Hepatocyte (in vitro differentiated cells): Measurements from ENCODE around the gene PKP4. TPM values are rescaled to one million over a fixed set of nuclear protein-coding genes. Genes with fewer than 3 reads are reported as not detected.
A peak's percentile ranks its signal among the peaks of the same experiment; 100 is the strongest.

Source experiments
- DNase-seq: peaks from one replicate; pipeline ENCODE4 v3.0.0-alpha.2; 2016; ENCODE audit warnings: low spot score
- H2AFZ ChIP-seq: fragments of 200-600 bp; sonication (generic); 2 replicates; pipeline ENCODE4 v1.6.0; 2016; ENCODE audit warnings: antibody characterized with exemption, mild to moderate bottlenecking
- H3K27ac ChIP-seq: fragments of 200-600 bp; sonication (generic); 2 replicates; pipeline ENCODE4 v1.5.1; 2016; ENCODE audit warnings: mild to moderate bottlenecking
- H3K27me3 ChIP-seq: fragments of 200-600 bp; sonication (generic); 2 replicates; pipeline ENCODE4 v1.6.1; 2016
- H3K36me3 ChIP-seq: fragments of 200-600 bp; sonication (generic); replicated peaks from 2 replicates; pipeline ENCODE4 v1.5.1; 2016; ENCODE audit warnings: low read depth; ENCODE audit not compliant: insufficient read depth
- H3K4me1 ChIP-seq: fragments of 200-600 bp; sonication (generic); 2 replicates; pipeline ENCODE4 v1.5.1; 2016; ENCODE audit warnings: mild to moderate bottlenecking, moderate library complexity; ENCODE audit not compliant: insufficient read depth
- H3K4me2 ChIP-seq: fragments of 200-600 bp; sonication (generic); 2 replicates; pipeline ENCODE4 v1.6.0; 2016
- H3K4me3 ChIP-seq: fragments of 200-600 bp; sonication (generic); 2 replicates; pipeline ENCODE4 v1.5.1; 2016; ENCODE audit warnings: mild to moderate bottlenecking
- H3K79me2 ChIP-seq: fragments of 200-600 bp; sonication (generic); 2 replicates; pipeline ENCODE4 v1.6.0; 2017; ENCODE audit warnings: mild to moderate bottlenecking
- H3K9me2 ChIP-seq: fragments of 200-600 bp; sonication (generic); replicated peaks from 2 replicates; pipeline ENCODE4 v1.6.0; 2017; ENCODE audit warnings: mild to moderate bottlenecking; ENCODE audit not compliant: insufficient read depth
- H3K9me3 ChIP-seq: fragments of 200-600 bp; sonication (generic); 2 replicates; pipeline ENCODE4 v1.5.1; 2016; ENCODE audit warnings: low read depth, mild to moderate bottlenecking
- H4K20me1 ChIP-seq: fragments of 200-600 bp; sonication (generic); 2 replicates; pipeline ENCODE4 v1.6.0; 2016; ENCODE audit warnings: mild to moderate bottlenecking; ENCODE audit not compliant: insufficient read depth, poor library complexity, severe bottlenecking
- EZH2 ChIP-seq: fragments of 200-600 bp; sonication (generic); IDR thresholded peaks from 2 replicates; pipeline ENCODE4 v1.6.1; 2016; ENCODE audit warnings: antibody characterized with exemption, mild to moderate bottlenecking, borderline replicate concordance
- EZH2phosphoT487 ChIP-seq: fragments of 200-600 bp; sonication (generic); IDR thresholded peaks from one replicate; pipeline ENCODE4 v1.6.1; 2018; ENCODE audit warnings: antibody characterized with exemption, mild to moderate bottlenecking, low read depth, moderate library complexity; ENCODE audit not compliant: unreplicated experiment, severe bottlenecking
- WGBS: methylation state at CpG from one replicate; pipeline ENCODE4 v1.1.6; 2016; ENCODE audit warnings: low lambda C conversion rate; ENCODE audit errors: missing lambda C conversion rate; 5-methylcytosine and 5-hydroxymethylcytosine counted together
- polyA plus RNA-seq: library from polyadenylated mRNA; unstranded; fragments of >200 nt; fragmentation: Nextera tagmentation; extraction: Ambion mirVana; gene quantifications from 2 replicates; pipeline ENCODE4 v1.2.1, GENCODE V29; 2016
- total RNA-seq: library from RNA; depleted of rRNA; stranded (reverse); fragments of >200 nt; gene quantifications from 2 replicates; pipeline ENCODE4 v1.2.3, GENCODE V29; 2014
- TF ChIP-seq, protein P1 (sequence below): fragments of 200-600 bp; sonication (generic); IDR thresholded peaks from 2 replicates; pipeline ENCODE4 v1.5.1; 2016; ENCODE audit warnings: antibody characterized with exemption, mild to moderate bottlenecking; ENCODE audit not compliant: poor library complexity

Gene PKP4
- total and polyA plus RNA-seq, 2 experiments from 2014 or later = 10.6 to 32.2 TPM

DNA sequence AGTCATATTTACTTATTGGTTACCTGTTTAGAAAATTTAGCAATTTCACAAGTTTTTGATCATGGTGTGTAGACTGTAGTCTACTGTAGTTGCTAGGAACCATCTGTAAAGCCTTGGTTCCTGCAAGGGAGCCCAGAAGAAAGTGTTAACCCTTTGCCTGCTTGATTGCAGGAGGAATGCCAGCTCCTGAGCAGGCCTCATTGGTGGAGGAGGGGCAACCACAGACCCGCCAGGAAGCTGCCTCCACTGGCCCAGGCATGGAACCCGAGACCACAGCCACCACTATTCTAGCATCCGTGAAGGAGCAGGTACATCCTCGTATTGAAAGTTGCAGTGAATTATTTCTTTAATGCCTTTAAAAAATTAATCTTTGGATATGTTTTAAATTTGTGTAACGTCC lies 76.3 kb downstream of the PKP4 start:
- TF ChIP-seq EZH2phosphoT487 = no peak
- TF ChIP-seq EZH2 = no peak
- TF ChIP-seq, protein P1, sequence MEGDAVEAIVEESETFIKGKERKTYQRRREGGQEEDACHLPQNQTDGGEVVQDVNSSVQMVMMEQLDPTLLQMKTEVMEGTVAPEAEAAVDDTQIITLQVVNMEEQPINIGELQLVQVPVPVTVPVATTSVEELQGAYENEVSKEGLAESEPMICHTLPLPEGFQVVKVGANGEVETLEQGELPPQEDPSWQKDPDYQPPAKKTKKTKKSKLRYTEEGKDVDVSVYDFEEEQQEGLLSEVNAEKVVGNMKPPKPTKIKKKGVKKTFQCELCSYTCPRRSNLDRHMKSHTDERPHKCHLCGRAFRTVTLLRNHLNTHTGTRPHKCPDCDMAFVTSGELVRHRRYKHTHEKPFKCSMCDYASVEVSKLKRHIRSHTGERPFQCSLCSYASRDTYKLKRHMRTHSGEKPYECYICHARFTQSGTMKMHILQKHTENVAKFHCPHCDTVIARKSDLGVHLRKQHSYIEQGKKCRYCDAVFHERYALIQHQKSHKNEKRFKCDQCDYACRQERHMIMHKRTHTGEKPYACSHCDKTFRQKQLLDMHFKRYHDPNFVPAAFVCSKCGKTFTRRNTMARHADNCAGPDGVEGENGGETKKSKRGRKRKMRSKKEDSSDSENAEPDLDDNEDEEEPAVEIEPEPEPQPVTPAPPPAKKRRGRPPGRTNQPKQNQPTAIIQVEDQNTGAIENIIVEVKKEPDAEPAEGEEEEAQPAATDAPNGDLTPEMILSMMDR = no peak
- H3K27ac ChIP-seq = no peak overlapping the region
- no peak overlapping the region for H2AFZ ChIP-seq
- H4K20me1 ChIP-seq = no peaks in the 10 kb centered on the region
- no peaks in the 10 kb centered on the region for H3K4me1 ChIP-seq
- no peaks in the 10 kb centered on the region for H3K9me2 ChIP-seq
- H3K27me3 ChIP-seq = no peaks in the 10 kb centered on the region
- no peak overlapping the region for H3K4me2 ChIP-seq
- H3K4me3 ChIP-seq = no peak overlapping the region
- peaks cover 2% of the 10 kb centered on the region for H3K79me2 ChIP-seq
- no peaks in the 10 kb centered on the region for H3K9me3 ChIP-seq
- WGBS = 94% methylated on average over 5 of the region's 5 CpGs
- no peak for DNase-seq
- H3K36me3 ChIP-seq = no peaks in the 10 kb centered on the region

DNA sequence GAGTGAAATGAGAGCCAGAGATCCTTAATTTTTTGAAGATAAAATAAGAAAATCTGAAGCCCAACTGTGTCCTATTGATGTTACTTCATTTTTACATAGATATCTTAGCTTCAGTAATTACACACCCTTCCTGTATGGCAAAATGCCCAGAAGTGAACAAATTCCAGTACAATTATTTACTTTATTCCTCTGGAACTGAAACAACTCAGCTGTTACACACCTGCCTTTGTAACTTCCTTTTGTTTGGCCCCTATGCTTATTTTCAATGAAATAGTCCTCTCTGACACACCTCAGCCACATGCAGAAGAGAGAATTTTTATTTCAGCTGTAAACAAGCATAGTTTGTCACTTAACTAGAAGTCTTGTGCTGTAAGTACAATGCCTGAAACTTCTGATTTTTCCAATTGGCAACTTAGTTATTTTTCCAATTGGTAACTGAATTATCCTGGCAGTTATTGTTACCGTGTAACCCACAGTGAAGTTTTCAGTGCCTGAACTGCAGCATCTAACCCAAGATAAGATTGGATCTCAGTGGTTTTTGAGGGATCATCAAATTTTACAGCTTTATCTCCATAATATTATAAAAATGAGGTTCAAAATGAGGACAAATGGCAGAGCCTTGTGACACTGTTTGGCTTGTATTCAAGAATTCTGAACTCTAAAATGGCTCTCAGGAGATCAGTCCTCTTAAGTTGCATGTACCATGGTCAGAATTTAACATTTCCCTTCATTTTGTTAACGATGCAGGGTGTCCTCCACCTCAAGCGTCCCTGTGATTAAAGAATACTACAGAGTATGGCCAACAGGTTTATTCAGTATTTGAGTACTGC lies 82.6 kb downstream of the PKP4 start:
- H2AFZ ChIP-seq = no peak overlapping the region
- peak overlapping the region; percentile 31 for H3K27ac ChIP-seq
- 89% methylated on average over 3 of the region's 3 CpGs for WGBS
- TF ChIP-seq EZH2phosphoT487 = no peak
- TF ChIP-seq EZH2 = no peak
- TF ChIP-seq, protein P1 = no peak
- H3K9me2 ChIP-seq = no peaks in the 10 kb centered on the region
- peak; percentile 27 for DNase-seq
- no peaks in the 10 kb centered on the region for H3K9me3 ChIP-seq
- H3K4me1 ChIP-seq = peaks cover 12% of the 10 kb centered on the region
- no peaks in the 10 kb centered on the region for H4K20me1 ChIP-seq
- no peak overlapping the region for H3K4me2 ChIP-seq
- no peaks in the 10 kb centered on the region for H3K79me2 ChIP-seq
- H3K27me3 ChIP-seq = no peaks in the 10 kb centered on the region
- no peak overlapping the region for H3K4me3 ChIP-seq
- no peaks in the 10 kb centered on the region for H3K36me3 ChIP-seq

DNA sequence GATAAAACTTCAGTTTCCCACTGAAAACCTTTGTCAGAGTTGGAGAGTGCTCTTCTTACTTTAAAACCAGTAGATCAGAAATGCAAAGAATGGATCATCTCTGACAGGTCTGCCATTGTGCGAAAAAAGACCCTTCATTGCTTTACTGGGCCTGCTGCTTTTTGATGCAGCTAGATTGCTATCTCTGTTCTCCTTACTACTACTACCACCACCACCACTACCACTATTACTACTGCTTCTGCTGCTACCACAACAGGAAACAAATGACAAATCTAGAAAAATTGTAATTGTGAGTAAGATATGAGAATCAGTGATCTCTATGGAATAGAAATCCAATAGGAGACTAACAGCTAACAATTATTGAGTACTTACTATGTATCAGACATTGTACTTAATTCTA lies 85.8 kb downstream of the PKP4 start:
- Histone ChIP-seq H2AFZ (no peak overlapping the region), H3K9me3 (no peaks in the 10 kb centered on the region)
- WGBS = 100% methylated on average over 1 of the region's 1 CpG

More for the DNA sequence above, 85.8 kb downstream of the PKP4 start:
- DNase-seq = no peak
- H3K27me3 ChIP-seq = no peaks in the 10 kb centered on the region
- H3K9me2 ChIP-seq = no peaks in the 10 kb centered on the region
- H3K4me3 ChIP-seq = no peak overlapping the region
- no peak overlapping the region for H3K27ac ChIP-seq
- no peaks in the 10 kb centered on the region for H3K36me3 ChIP-seq
- H3K79me2 ChIP-seq = no peaks in the 10 kb centered on the region
- H4K20me1 ChIP-seq = no peaks in the 10 kb centered on the region
- no peak for TF ChIP-seq EZH2phosphoT487
- TF ChIP-seq EZH2 = no peak
- TF ChIP-seq, protein P1 = no peak
- no peak overlapping the region for H3K4me2 ChIP-seq
- H3K4me1 ChIP-seq = peaks cover 12% of the 10 kb centered on the region
